HepG2 (cell line): ENCODE results near the gene TFDP2. TPM values are rescaled to one million over a fixed set of nuclear protein-coding genes. Genes with fewer than 3 reads are reported as not detected.

ENCODE experiments used
- ATAC-seq: fragments of 200-7000 bp; cut with Tn5 transposase; 3 replicates; pipeline ENCODE4 v1.9.1; 2020; ENCODE audit warnings: mild to moderate bottlenecking, moderate library complexity
- BruUV-seq: library from RNA; stranded (reverse); fragments of 400-500 nt; replicated peaks from 2 replicates; lab custom pipeline; 2021; lab: Mats Ljungman, UMichigan
- CTCF ChIA-PET: fragments of 300-600 bp; formaldehyde crosslinking; extraction: SDS; loops from one replicate; lab custom pipeline; 2021; ENCODE audit warnings: low total read pairs, inconsistent platforms, low intra/inter-chr PET ratio; lab: Yijun Ruan, JAX
- POLR2A ChIA-PET: fragments of 350-600 bp; sonication (Branson Sonifier 250); formaldehyde crosslinking; loops from one replicate; lab custom pipeline; 2020; ENCODE audit warnings: antibody characterized with exemption, inconsistent platforms; lab: Yijun Ruan, JAX
- DNase-seq: peaks from one replicate; pipeline ENCODE4 v3.0.0-alpha.2; 2015; ENCODE audit warnings: low spot score
- FAIRE-seq: peaks from 3 replicates; lab custom pipeline; 2011; peaks lifted over from hg19 to GRCh38; lab: Jason Lieb, UNC
- H2AFZ ChIP-seq: one replicate; pipeline ENCODE4 v1.6.1; 2011; ENCODE audit warnings: low read length, inconsistent platforms
- H3K27ac ChIP-seq: fragments of 300-600 bp; 3 replicates; pipeline ENCODE4 v1.8.0; 2011; ENCODE audit warnings: mixed run types, mild to moderate bottlenecking, mixed read lengths, low read length, inconsistent platforms; ENCODE audit not compliant: insufficient read depth; ENCODE audit errors: extremely low read length
- H3K27me3 ChIP-seq, 2 experiments: fragments of 200-600 bp in 1 of 2; 2 replicates in 1 of 2; 3 replicates in 1 of 2; pipeline versions ENCODE4 v1.6.0 to v1.8.0; 2011; ENCODE audit warnings: low read length in 2 of 2, mild to moderate bottlenecking in 2 of 2, moderate library complexity in 2 of 2, inconsistent platforms in 1 of 2; ENCODE audit not compliant: insufficient read depth in 2 of 2, control insufficient read depth in 1 of 2
- H3K36me3 ChIP-seq, 2 experiments: fragments of 200-600 bp in 1 of 2; replicated peaks in 1 of 2; 2 replicates in 1 of 2; 3 replicates in 1 of 2; pipeline versions ENCODE4 v1.5.1 to v1.8.0; 2011; ENCODE audit warnings: low read length in 2 of 2, inconsistent platforms in 1 of 2; ENCODE audit not compliant: insufficient read depth in 2 of 2, control insufficient read depth in 1 of 2
- H3K4me1 ChIP-seq: 2 replicates; pipeline ENCODE4 v1.5.1; 2012; ENCODE audit warnings: low read length, inconsistent platforms; ENCODE audit not compliant: insufficient read depth
- H3K4me2 ChIP-seq: 2 replicates; pipeline ENCODE4 v1.6.0; 2011; ENCODE audit warnings: low read depth, low read length, inconsistent platforms
- H3K4me3 ChIP-seq, 3 experiments: fragments of 200-600 bp in 1 of 3; sonication (generic), shearing (Covaris generic) in 1 of 3; replicated peaks in 1 of 3; 2 replicates each; pipeline ENCODE4 v1.5.1; 2011 to 2016; ENCODE audit warnings: low read length in 3 of 3, inconsistent platforms in 2 of 3, low read depth in 2 of 3, mild to moderate bottlenecking in 2 of 3, control low read depth in 1 of 3, mixed read lengths in 1 of 3; ENCODE audit not compliant: insufficient read depth in 1 of 3
- H3K79me2 ChIP-seq: one replicate; pipeline ENCODE4 v1.6.1; 2011; ENCODE audit warnings: low read length, inconsistent platforms; ENCODE audit not compliant: insufficient read depth
- H3K9ac ChIP-seq: 2 replicates; pipeline ENCODE4 v1.6.0; 2011; ENCODE audit warnings: mild to moderate bottlenecking, low read depth, low read length, inconsistent platforms; ENCODE audit not compliant: insufficient read depth
- H3K9me3 ChIP-seq: 2 replicates; pipeline ENCODE4 v1.5.1; 2012; ENCODE audit warnings: mild to moderate bottlenecking, low read length
- H4K20me1 ChIP-seq: 2 replicates; pipeline ENCODE4 v1.6.0; 2011; ENCODE audit warnings: inconsistent platforms, mild to moderate bottlenecking, low read length, moderate library complexity; ENCODE audit not compliant: insufficient read depth
- NPAS2 ChIP-seq: sonication (generic); formaldehyde crosslinking; IDR thresholded peaks from 2 replicates; pipeline ENCODE4 v1.8.0; 2022; ENCODE audit warnings: mild to moderate bottlenecking, missing genetic modification reagents, borderline replicate concordance
- PAWR ChIP-seq: sonication (generic); formaldehyde crosslinking; IDR thresholded peaks from 2 replicates; pipeline ENCODE4 v1.4.0; 2020; ENCODE audit warnings: missing genetic modification reagents, mild to moderate bottlenecking, borderline replicate concordance
- STAG1 ChIP-seq: sonication (generic); formaldehyde crosslinking; IDR thresholded peaks from 2 replicates; pipeline ENCODE4 v1.4.0; 2020; ENCODE audit warnings: missing genetic modification reagents
- ZC3H13 ChIP-seq: sonication (generic); formaldehyde crosslinking; IDR thresholded peaks from 2 replicates; pipeline ENCODE4 v1.8.1; 2023; ENCODE audit warnings: mild to moderate bottlenecking, missing genetic modification reagents, moderate library complexity
- WGBS: methylation state at CpG from one replicate; pipeline ENCODE4 v1.1.6; 2017; ENCODE audit warnings: low lambda C conversion rate; 5-methylcytosine and 5-hydroxymethylcytosine counted together
- in situ Hi-C: cut with HindIII; loops from 2 replicates; pipeline ENCODE4 v1.10.0; 2017; ENCODE audit warnings: low pct_unique_long_range_greater_than_20kb; ENCODE audit not compliant: extremely low pct_ligation_motif_present
- intact Hi-C: fragments of 100-400 bp; cut with micrococcal nuclease; formaldehyde crosslinking; loops from one replicate; pipeline ENCODE4 v1.10.0; 2022; ENCODE audit not compliant: unreplicated experiment
- polyA plus RNA-seq, 8 experiments: library from polyadenylated mRNA; depleted of rRNA in 3 of 8; stranded (reverse) in 7 of 8; unstranded in 1 of 8; fragments of >200 nt; fragmentation: Illumina TruSeq in 4 of 8; extraction: Trizol in 4 of 8; gene quantifications; 2 replicates each; pipeline versions ENCODE4 v1.2.1 to v1.2.3, GENCODE V29; 2011 to 2016; ENCODE audit warnings: low read depth in 4 of 8, missing spikeins in 1 of 8, mixed read lengths in 1 of 8; ENCODE audit not compliant: insufficient read depth in 1 of 8
- total RNA-seq, 5 experiments: library from RNA; depleted of rRNA; stranded (reverse); fragments of >200 nt; fragmentation: Illumina TruSeq; extraction: Trizol; gene quantifications; 2 replicates each; pipeline ENCODE4 v1.2.3, GENCODE V29; 2016; ENCODE audit warnings: low read depth in 1 of 5
- TF ChIP-seq, protein P1 (sequence below): sonication (generic); formaldehyde crosslinking; IDR thresholded peaks from 2 replicates; pipeline ENCODE4 v1.5.0; 2020; ENCODE audit warnings: mild to moderate bottlenecking, missing genetic modification reagents, moderate library complexity
- TF ChIP-seq, protein P2 (sequence below): sonication (generic); formaldehyde crosslinking; IDR thresholded peaks from 2 replicates; pipeline ENCODE4 v1.4.0; 2020; ENCODE audit warnings: mild to moderate bottlenecking, missing genetic modification reagents
- TF ChIP-seq, protein P3 (sequence below): sonication (generic); formaldehyde crosslinking; IDR thresholded peaks from 2 replicates; pipeline ENCODE4 v1.4.0; 2020; ENCODE audit warnings: mild to moderate bottlenecking, missing genetic modification reagents
- TF ChIP-seq, protein P4 (sequence below): sonication (generic); formaldehyde crosslinking; IDR thresholded peaks from 2 replicates; pipeline ENCODE4 v1.4.0; 2020; ENCODE audit warnings: missing genetic modification reagents

The TFDP2 gene
- total and polyA plus RNA-seq, 2 of the 13 experiments (the other 11 are each of a cell fraction or from before 2014, with no cell fraction given), result 17.9 to 37.4 TPM

DNA sequence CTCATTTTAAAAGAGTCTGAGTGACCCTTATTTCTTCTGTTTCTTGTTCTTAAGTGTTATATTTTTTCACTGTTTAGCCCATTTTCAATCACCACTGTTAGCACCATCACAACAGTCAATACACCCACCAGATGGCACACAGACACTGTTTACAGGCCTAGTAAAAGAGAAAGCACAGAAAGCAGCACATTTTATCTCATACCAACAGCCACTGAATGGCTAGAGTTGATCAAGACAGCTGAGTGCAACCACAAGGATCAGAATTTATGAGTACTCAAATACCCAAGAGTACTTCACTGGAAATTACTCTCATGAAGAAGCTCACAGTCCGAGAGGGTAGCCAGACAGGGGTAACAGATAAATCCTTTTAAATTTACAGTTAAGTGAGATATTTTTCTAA lies 127.0 kb downstream of the TFDP2 start:
- intact Hi-C loops, result no loop called here
- POLR2A ChIA-PET, result no interaction called here
- H3K9ac ChIP-seq, result no peak overlapping the region
- no peak overlapping the region for H3K4me2 ChIP-seq
- CTCF ChIA-PET, result no interaction called here
- WGBS, result 90% methylated on average over 1 of the region's 1 CpG
- H3K4me1 ChIP-seq, result peaks cover 6% of the 10 kb centered on the region; the same call in 1 of the 2 replicates
- no peak overlapping the region for H3K4me3 ChIP-seq
- no peaks in the 10 kb centered on the region for H4K20me1 ChIP-seq
- no peak overlapping the region for H2AFZ ChIP-seq
- FAIRE-seq (no peak), ATAC-seq (peak; percentile 52; the same call in 1 of the 3 replicates), DNase-seq (no peak)
- TF ChIP-seq, protein P1, sequence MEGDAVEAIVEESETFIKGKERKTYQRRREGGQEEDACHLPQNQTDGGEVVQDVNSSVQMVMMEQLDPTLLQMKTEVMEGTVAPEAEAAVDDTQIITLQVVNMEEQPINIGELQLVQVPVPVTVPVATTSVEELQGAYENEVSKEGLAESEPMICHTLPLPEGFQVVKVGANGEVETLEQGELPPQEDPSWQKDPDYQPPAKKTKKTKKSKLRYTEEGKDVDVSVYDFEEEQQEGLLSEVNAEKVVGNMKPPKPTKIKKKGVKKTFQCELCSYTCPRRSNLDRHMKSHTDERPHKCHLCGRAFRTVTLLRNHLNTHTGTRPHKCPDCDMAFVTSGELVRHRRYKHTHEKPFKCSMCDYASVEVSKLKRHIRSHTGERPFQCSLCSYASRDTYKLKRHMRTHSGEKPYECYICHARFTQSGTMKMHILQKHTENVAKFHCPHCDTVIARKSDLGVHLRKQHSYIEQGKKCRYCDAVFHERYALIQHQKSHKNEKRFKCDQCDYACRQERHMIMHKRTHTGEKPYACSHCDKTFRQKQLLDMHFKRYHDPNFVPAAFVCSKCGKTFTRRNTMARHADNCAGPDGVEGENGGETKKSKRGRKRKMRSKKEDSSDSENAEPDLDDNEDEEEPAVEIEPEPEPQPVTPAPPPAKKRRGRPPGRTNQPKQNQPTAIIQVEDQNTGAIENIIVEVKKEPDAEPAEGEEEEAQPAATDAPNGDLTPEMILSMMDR (CRISPR knock-in tag), result peak; percentile 38
- TF ChIP-seq, protein P2, sequence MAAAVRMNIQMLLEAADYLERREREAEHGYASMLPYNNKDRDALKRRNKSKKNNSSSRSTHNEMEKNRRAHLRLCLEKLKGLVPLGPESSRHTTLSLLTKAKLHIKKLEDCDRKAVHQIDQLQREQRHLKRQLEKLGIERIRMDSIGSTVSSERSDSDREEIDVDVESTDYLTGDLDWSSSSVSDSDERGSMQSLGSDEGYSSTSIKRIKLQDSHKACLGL (CRISPR knock-in tag), result no peak
- TF ChIP-seq STAG1 (CRISPR knock-in tag), result peak; percentile 60
- no peaks in the 10 kb centered on the region for H3K9me3 ChIP-seq
- no peaks in the 10 kb centered on the region for H3K79me2 ChIP-seq
- H3K36me3 ChIP-seq, result no peaks in the 10 kb centered on the region
- no peak overlapping the region for H3K27ac ChIP-seq
- H3K27me3 ChIP-seq, result no peaks in the 10 kb centered on the region
- in situ Hi-C loops, result no loop called here
- no TSS peak for BruUV-seq

DNA sequence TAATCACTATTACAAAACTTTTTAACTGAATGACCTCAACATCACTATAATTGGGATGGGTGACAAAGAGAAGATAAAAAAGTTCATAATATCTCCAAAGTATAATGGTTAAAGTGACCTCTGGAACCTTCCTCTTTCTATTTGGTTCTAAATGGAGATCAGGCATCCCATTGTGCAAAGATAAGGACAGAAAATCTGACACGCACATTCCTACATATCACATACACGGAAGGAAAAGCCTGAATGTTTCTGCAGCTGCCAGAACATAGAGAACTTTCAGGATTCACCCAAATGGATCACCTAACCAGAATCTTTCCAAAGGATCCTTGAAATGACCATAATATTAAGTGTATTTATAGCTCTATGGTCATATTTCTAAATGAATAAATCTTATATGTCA lies 128.2 kb downstream of the TFDP2 start:
- intact Hi-C loops (no loop called here), in situ Hi-C loops (no loop called here)
- DNase-seq, result no peak
- ATAC-seq, result no peak
- CTCF ChIA-PET, result no interaction called here
- Histone ChIP-seq H3K9ac (no peak overlapping the region), H3K4me1 (peaks cover 6% of the 10 kb centered on the region; the same call in 1 of the 2 replicates), H3K79me2 (no peaks in the 10 kb centered on the region), H3K27ac (no peak overlapping the region), H3K27me3 (no peaks in the 10 kb centered on the region), H2AFZ (no peak overlapping the region), H3K9me3 (no peaks in the 10 kb centered on the region), H4K20me1 (no peaks in the 10 kb centered on the region), H3K4me3 (no peak overlapping the region), H3K4me2 (no peak overlapping the region), H3K36me3 (no peaks in the 10 kb centered on the region)
- POLR2A ChIA-PET, result no interaction called here
- 93% methylated on average over 2 of the region's 2 CpGs for WGBS
- BruUV-seq, result no TSS peak
- FAIRE-seq, result no peak
- TF ChIP-seq, protein P3, sequence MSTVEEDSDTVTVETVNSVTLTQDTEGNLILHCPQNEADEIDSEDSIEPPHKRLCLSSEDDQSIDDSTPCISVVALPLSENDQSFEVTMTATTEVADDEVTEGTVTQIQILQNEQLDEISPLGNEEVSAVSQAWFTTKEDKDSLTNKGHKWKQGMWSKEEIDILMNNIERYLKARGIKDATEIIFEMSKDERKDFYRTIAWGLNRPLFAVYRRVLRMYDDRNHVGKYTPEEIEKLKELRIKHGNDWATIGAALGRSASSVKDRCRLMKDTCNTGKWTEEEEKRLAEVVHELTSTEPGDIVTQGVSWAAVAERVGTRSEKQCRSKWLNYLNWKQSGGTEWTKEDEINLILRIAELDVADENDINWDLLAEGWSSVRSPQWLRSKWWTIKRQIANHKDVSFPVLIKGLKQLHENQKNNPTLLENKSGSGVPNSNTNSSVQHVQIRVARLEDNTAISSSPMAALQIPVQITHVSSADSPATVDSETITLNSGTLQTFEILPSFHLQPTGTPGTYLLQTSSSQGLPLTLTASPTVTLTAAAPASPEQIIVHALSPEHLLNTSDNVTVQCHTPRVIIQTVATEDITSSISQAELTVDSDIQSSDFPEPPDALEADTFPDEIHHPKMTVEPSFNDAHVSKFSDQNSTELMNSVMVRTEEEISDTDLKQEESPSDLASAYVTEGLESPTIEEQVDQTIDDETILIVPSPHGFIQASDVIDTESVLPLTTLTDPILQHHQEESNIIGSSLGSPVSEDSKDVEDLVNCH (CRISPR knock-in tag), result no peak
- TF ChIP-seq NPAS2 (no peak), PAWR (CRISPR knock-in tag) (no peak), ZC3H13 (CRISPR knock-in tag) (no peak)
- TF ChIP-seq, protein P1 (CRISPR knock-in tag), result no peak
- TF ChIP-seq, protein P4, sequence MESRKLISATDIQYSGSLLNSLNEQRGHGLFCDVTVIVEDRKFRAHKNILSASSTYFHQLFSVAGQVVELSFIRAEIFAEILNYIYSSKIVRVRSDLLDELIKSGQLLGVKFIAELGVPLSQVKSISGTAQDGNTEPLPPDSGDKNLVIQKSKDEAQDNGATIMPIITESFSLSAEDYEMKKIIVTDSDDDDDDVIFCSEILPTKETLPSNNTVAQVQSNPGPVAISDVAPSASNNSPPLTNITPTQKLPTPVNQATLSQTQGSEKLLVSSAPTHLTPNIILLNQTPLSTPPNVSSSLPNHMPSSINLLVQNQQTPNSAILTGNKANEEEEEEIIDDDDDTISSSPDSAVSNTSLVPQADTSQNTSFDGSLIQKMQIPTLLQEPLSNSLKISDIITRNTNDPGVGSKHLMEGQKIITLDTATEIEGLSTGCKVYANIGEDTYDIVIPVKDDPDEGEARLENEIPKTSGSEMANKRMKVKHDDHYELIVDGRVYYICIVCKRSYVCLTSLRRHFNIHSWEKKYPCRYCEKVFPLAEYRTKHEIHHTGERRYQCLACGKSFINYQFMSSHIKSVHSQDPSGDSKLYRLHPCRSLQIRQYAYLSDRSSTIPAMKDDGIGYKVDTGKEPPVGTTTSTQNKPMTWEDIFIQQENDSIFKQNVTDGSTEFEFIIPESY (CRISPR knock-in tag), result no peak
